HG02938 (cell line): ENCODE data around the gene RAP1GAP.

Source experiments
- ATAC-seq: cut with Tn5 transposase; IDR thresholded peaks from one replicate; pipeline ENCODE4 v1.9.1; 2021; ENCODE audit warnings: mild to moderate bottlenecking, moderate library complexity; ENCODE audit not compliant: unreplicated experiment

Gene RAP1GAP

DNA sequence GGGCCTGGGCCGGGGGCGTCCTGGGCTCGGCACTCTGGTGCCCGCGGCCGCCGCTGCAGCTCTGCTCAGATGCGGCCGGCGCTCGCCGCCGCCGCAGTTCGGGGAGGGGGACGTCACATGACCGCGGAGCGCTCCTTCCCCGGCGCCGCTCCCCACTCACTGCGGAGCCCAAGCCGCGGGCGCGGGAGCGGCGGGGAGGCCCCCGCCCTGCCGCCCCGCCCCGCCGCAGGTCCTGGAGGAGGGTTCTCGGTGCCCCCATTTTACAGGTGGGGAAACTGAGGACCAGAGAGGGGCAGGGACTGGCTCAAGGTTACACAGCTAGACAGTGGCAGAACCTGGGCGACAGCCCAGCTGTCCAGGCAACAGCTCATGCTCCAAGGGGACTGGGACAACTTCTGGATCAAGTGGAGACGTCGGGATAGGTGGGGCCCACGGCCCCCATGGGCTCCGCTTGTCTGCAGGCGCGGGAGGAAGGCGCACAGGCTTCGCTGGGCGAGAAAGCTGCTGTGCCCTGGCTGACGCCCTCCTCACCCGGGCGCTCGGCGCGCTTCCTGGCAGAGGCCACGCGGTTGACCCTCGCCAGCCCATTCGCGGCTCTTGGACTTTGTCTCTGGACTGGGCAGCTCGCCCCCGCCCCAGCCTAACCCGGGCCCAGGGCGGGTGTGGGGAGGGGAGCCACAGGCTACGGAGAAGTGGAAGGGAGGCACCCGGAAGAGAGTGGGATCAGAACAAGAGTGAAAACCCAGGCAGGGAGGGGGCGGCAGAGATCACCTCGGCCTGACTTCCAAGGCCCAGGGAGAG lies at the start of gene RAP1GAP:
TSS of gene RAP1GAP (minus strand) at position 100 of the 801 bp plus-strand sequence. CDS start 49,325 bp downstream, outside the sequence.
- no peak for ATAC-seq

DNA sequence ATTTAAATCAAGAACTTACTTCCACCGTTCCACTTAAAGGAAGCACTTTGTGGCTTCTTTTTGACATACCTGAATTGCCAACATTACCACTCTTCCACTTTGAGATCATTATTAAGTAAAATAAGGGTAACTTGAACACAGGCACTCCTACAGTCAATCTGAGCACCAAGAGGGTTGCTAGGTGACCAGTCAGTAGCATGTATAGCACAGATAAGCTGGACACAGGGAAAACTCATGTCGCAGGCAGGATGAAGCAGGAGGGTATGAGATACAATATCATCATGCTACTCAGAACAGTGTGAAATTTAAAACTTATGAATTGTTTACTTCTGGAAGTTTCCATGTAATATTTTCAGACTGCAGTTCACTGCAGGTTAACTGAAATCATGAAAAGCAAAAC lies 47.0 kb upstream of the RAP1GAP start:
- no peak for ATAC-seq

DNA sequence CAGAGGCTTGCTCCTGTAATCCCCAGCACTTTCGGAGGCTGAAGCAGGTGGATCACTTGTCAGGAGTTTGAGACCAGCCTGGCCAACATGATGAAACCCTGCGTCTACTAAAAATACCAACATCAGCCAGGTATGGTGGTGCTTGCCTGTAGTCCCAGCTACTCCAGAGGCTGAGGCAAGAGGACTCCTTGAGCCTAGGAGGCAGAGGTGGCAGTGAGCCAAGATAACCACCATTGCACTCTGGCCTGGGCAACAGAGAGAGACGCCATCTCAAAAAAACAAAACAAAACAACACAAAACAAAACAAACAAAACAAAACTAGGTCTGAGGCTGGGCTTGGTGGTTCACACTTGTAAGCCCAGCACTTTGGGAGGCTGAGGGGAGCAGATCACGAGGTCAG lies 38.7 kb upstream of the RAP1GAP start:
- no peak for ATAC-seq

DNA sequence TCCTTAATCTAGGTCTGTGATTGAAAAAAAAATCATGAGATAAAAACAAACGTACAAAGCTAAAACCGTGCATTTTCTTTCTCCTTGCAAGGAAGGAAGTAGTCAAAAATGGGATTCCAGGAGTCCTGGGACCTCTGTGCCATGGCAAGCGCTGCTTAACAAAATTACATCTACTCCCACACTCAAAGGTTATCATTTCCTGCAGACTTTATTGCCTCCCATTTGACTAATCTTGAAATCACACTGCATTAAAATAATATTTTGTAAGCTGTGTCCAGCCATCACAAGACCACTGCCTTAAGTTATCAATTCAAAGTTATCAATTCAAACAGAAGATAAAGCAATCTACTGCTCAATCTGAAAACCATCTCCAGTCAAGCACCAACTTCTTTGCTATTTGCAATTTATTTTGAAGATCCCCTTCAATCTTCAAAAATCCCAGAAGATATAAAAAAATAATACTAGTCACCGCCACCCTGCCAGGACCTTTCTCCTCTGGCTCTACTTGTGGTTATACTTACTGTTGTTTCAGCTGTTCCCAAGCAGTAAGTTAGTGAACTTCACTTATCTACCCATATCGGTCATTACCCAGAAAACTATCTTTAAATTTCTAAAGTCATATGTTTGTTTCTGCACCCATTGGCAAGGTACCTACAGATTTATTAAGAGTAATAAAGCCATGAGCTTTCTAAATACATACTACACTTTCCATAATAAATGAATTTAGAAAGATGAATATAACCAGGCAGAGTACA lies 38.1 kb upstream of the RAP1GAP start:
- ATAC-seq, result no peak

DNA sequence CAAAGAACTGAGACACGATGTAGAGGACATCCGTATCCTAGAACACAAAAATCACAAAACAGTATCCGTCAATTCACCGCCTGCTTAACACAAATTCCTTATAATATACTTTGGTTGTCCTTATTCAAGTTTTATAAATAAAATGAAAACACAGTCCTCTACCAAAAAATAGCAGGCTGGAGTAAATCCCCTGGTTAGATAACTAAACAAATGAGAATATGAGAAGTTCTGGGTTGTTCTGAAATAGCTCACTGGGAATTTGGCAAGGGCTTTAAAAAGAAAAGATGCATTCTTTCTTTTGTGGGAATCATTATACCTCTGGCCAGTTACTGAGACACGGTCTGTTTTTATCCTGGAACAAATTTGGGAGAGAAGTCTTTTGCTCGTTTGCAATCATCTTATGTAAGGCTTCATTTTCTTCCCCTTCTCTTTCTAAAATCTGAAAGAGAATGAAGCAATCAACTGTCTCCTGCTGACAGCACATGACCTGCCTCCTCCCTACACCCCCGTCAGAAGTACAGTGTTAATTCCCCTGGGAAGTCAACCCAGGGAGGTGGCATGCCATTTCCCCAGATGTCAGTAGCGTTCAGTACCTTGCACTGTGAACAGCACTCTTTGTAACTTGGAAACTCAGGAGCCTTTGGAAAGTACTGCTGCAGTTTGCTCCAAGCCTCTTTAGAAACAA lies 37.1 kb upstream of the RAP1GAP start:
- ATAC-seq, result no peak

DNA sequence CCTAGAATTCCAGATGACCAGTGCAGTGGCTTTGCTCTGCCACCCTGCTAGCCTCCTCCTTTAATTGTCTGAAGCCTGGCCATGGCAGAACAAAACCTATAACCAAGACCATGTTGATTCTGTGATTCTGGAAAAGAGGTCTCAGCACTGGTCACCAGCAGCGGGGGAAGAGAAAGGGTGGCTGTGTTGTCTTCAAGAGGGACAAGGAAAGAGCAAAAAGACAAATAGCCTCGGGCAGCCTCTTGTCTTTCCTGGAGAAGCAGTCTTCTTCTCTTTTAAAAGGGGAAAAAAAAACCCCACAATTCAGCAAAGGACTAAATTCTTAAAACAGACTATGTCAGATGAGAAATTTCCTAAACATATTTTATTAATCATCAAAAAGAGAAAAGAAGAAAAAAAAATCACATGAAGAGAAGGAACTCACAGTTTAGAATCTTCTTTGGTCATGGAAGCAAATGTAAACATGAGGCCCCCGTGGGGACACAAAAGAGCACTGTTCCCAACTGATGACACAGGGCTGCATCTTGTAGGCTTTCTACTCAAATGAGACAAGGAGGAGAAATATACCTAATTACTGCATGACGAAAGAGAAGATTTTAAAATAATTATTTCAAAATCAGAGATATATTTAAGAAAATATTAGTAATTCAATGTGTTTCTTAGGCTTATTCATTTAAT lies 36.3 kb upstream of the RAP1GAP start:
- ATAC-seq, result no peak

DNA sequence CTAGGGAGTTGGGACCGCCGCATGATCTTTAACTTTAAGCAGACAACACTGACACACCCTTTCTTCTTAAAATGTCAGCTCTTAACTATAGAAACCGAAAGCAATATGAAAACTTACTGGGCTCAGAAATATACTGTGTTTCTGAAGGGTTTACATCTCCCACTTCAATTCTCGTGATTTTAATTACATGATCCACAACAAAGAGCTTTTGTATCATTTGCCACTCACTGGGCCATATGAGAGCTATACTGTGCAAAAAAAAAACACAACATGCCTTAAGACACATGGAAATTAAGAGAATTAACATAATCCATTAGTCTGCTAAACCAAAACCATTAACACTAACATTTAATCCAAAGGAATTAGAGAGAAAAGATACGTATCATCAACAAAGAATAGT lies 35.0 kb upstream of the RAP1GAP start:
- no peak for ATAC-seq

DNA sequence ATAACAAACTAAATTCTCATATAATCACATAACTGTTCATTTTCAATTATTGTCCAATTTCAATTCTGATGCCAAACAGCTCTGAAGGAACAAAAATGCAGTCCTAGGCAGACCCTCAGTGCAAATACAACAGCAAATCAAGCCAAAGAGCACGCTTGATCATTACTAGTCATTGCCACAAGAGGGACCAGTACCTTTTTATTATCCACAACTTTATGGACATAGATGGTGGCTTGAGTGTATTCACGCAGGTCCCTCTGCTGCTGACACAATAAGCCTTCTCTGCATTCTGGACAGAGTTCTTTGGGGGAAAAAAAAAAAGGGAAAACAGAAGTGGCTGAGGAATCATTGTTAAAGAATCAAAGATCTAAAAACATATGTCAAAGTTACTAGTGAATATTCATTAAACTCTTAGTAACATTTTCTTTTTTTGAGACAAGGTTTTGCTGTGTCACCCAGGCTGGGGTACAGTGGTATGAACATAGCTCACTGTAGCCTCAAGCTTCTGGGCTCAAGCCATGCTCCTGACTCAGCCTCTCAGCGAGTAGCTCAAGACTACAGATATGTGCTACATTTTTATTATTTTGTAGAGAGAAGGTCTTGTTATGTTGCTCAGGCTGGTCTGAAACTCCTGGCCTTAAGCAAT lies 34.3 kb upstream of the RAP1GAP start:
- ATAC-seq, result no peak

DNA sequence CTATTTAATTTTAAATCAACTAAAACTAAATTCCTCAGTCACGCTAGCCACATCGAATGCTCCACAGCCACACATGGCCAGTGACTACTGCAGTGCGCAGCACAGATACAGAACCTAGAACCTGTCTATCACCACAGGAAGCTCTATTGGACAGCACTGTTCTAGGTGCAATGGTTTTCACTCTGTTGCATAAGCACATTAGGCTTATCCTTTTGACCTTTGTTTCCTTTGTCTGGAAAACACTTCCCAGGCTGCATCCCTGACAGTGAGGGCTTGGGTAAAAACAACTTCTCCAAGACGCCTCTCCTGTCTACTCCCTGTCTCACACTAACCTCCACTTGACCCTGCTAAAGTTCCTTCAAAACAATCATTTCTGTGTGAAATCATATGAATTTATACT lies 33.6 kb upstream of the RAP1GAP start:
- no peak for ATAC-seq

DNA sequence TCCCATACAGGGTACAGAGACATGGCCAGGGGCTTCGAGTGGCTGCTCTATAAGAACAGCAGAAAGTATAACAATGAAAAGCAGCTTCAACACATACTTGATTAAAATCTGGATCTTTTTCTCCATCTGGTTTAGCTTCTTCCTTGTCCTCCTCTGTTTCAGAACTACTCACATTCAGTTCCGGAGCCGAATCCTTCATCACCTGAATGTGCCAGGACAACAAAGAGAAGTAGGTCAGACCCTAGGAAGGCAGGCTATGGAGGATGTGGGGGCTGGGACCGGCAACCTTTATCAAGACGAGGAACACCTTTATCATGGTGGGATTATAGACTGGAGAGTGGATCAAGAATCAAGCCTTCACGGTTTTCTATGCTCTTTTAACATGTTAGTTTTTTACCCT lies 32.2 kb upstream of the RAP1GAP start:
- ATAC-seq, result no peak

DNA sequence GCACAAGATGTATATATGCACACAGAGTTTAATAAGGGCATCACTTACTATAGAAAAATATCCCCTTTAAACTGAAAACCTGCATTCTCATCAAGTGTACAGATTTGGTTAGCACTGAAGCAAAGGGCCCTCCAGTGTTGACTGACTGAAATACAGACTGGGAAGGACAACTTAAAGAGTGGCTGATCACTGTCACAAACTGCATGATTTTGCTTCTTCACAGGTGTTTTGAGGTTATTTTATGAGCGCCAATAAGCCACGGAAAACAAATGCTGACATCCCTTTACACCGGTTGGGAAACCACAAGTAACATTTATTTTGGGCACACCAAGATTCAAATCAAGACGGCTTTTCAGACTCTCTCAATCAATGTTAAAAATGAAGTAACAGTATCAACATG lies 30.9 kb upstream of the RAP1GAP start:
- no peak for ATAC-seq

DNA sequence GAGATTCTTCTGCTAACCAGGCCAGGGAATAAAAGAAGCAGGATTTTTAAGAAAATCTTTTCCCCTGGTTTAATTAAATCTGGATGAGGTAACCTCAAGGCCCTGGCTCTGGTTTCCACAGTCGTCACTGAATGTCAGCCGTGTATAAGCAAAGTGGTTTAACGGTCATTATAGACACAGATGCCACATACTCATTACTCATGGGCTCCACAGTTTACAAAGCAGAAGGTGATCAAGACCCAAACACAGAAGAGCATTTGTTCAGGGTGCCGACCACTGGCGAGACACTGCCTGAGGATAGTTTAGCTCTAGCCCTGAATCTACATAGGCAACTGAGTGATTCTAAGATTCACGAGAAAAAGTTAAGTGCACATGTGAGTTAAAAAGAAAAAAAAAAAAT lies 27.8 kb upstream of the RAP1GAP start:
- ATAC-seq, result no peak

DNA sequence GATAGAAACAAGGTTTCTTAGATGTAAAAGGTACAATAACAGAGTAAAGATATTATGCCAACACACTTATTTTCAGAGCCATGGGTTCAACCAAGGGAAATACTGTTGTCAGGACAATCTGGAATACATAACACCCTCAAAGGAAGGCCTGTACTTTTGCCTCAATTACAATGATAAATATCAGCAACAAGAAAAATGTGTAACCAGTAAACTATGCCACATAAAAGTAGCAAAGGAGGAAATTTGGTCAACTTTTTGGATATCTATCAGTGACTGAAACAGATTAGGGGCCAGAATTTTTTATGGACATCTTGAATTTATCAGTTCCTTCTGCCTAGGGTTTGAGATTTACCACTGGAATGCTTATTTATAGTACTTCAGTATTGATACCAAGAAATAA lies 24.6 kb upstream of the RAP1GAP start:
- ATAC-seq, result no peak

DNA sequence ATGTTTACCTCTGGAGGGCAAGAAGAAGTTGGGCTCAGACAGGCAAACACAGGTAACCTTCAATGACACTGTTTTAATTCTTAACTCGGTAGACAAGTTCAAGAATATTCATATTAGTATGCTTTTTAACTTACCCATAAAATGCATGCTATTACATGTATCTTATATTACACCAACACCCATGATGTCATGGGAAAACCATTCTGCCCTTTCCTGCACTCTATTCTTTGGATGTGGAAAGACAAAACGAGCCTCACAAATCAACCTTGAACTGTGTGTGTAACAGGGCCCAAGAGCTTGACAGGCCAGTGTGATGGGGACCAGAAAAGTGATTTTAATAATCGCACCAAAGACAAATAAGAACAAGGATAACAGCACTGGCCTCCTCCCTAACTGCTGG lies 22.6 kb upstream of the RAP1GAP start:
- ATAC-seq, result no peak

DNA sequence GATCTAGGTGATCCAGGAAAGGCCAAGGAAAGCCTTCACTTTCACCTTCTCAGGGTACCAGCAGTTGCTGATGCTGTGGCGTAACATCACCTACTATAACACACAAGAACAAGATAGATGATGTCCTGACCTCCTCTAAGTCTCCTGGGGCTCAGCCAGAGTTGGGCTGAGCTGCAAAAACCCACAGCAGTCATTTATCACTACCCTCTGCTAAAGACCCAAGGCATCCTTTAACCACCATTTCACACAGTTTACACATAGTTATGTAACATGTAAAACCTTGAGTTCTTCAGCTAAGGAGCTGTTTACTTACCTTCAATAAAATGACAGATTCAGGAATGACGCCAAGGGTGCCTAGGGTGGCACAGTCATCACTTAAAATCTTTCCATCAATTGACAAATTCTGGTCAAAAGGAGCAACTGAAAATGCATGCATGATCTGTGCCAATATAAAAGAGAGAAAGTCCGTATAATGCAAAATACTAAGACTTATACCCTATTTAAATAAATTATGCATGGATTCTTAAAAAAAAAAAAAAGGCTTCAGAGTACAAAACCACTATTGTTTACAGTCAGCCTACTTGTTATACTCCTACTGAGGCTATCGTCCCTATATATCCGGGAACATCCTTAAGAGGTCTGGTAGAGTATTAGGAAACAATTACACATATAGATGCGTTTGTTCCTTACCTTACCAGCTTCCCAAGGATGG lies 20.7 kb upstream of the RAP1GAP start:
- ATAC-seq, result no peak

DNA sequence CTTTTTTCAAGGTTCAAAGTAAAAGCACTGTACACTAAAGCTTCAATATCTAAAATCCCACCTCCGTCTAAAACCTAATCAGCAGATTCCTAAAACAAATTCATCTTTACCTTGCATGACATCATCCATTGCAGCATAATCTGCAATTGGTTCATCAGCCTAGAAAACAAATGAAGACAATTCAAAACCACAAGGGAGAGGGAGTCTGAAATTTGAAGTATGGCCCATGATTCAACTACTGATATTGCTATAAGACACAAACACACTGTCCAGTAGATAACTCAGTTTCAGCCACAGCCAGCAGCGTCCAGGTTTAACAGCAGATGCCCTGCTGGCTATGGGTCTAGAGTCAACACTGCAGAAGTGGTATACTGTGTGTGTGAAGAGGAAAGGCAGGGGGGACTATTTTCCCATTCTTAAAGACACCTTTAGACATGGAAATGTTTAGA lies 17.9 kb upstream of the RAP1GAP start:
- ATAC-seq, result no peak

DNA sequence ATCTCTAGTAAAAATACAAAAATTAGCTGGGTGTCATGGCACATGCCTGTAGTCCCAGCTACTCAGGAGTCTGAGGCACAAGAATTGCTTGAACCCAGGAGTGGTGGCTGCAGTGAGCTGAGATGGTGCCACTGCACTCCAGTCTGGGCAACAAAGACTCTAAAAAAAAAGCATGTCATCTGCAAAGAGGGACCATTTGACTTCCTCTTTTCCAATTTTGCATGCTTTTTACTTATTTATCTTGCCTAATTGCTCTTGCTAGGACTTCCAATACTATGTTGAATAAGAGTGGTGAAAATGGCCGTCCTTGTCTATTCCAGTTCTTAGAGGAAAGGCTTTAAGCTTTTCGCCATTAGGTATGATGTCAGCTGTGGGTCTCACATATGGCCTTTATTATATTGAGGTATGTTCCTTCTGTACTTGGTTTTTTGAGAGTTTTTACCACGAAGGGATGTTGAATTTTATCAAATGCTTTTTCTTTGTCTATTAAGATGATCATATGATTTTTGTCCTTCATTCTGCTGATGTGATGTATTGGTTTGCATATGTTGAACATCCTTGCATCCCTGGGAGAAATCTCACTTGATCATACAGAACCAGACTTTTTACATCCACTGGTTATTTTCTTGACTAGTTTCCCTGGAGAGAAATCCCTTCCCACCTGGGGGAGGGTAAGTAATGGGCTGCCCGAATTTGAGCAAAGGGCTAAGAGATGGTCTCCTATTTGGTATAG lies 17.0 kb upstream of the RAP1GAP start:
- ATAC-seq, result no peak

DNA sequence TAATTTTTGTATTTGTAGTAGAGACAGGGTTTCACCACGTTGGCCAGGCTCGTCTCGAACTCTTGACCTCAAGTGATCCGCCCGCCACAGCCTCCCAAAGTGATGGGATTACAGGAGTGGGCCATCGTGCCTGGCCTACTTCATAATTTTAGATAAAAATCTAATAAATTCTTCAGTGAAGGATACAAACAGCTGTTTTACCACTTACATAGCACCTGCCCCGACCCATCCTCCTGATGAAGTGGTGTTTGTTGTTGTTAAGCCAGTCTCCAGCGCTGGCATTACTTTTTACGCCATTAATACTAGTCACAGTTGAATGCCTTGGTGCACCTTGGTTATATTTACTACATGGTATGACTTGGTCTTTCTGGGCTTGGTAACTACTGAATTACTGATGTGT lies 12.3 kb upstream of the RAP1GAP start:
- ATAC-seq, result no peak

DNA sequence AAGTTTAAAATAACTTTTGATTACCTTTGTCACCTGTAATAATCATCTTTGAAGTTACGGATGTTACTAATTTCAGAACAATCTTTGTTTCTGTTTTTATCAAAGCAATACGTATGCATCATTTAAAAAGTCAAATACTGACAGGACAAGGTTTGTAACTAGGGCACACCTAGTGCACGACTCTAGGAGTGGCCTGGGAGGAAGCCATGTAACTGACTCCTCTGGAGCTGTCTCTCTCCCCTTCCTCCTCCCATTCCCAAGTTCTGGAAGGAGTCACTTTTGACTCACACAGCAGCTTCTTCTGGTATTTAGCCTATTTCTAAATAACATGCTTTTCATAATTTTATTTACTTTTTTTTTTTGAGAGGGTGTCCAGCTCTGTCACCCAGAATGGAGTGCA lies 11.8 kb upstream of the RAP1GAP start:
- no peak for ATAC-seq
